Kidney epithelial cell (primary cell): ENCODE results near the gene STXBP1. TPM values are rescaled to one million over a fixed set of nuclear protein-coding genes. Genes with fewer than 3 reads are reported as not detected.

Experiments used
- DNase-seq: peaks from one replicate; pipeline ENCODE4 v3.0.0-alpha.2; 2010; ENCODE audit warnings: low read depth
- H3K27me3 ChIP-seq: 2 replicates; pipeline ENCODE4 v1.6.0; 2011; ENCODE audit warnings: low read length; ENCODE audit not compliant: control insufficient read depth, insufficient read depth
- H3K36me3 ChIP-seq: 2 replicates; pipeline ENCODE4 v1.5.1; 2011; ENCODE audit warnings: low read length; ENCODE audit not compliant: control insufficient read depth, insufficient read depth
- H3K4me3 ChIP-seq: 2 replicates; pipeline ENCODE4 v1.5.1; 2011; ENCODE audit warnings: low read depth, mild to moderate bottlenecking, control low read depth, low read length
- CTCF ChIP-seq: IDR thresholded peaks from 2 replicates; pipeline ENCODE4 v1.5.1; 2011; ENCODE audit warnings: mild to moderate bottlenecking, moderate library complexity, low read length, control low read depth, inconsistent platforms; ENCODE audit not compliant: insufficient read depth, poor library complexity, severe bottlenecking
- total RNA-seq: library from RNA; depleted of rRNA; stranded (reverse); fragments of >200 nt; gene quantifications from 2 replicates; pipeline ENCODE4 v1.2.3, GENCODE V29; 2015

The STXBP1 gene
- total RNA-seq, 1 donor from 2014 or later, result 27.5 TPM

- Histone ChIP-seq H3K36me3 (peaks cover 1% of the 10 kb centered on the region), H3K27me3 (no peaks in the 10 kb centered on the region), H3K4me3 (no peak overlapping the region)
- DNase-seq, result no peak
- no peak for TF ChIP-seq CTCF
Measured at GRCh38 chr9:127683723-127684122, 71.6 kb downstream of the STXBP1 start.

GRCh38 chr9:127684576-127684975, 72.5 kb downstream of the STXBP1 start:
- H3K27me3 ChIP-seq, result no peaks in the 10 kb centered on the region
- TF ChIP-seq CTCF, result no peak
- no peak for DNase-seq
- peaks cover 1% of the 10 kb centered on the region for H3K36me3 ChIP-seq
- H3K4me3 ChIP-seq, result no peak overlapping the region

GRCh38 chr9:127686461-127687393, 74.7 kb downstream of the STXBP1 start:
- no peak for DNase-seq
- Histone ChIP-seq H3K27me3 (no peaks in the 10 kb centered on the region), H3K4me3 (no peak overlapping the region), H3K36me3 (peaks cover 1% of the 10 kb centered on the region)
- TF ChIP-seq CTCF, result no peak

- DNase-seq, result no peak
- H3K36me3 ChIP-seq, result peaks cover 1% of the 10 kb centered on the region
- H3K27me3 ChIP-seq, result no peaks in the 10 kb centered on the region
- no peak for TF ChIP-seq CTCF
- no peak overlapping the region for H3K4me3 ChIP-seq
Measured at GRCh38 chr9:127689329-127690000, 77.4 kb downstream of the STXBP1 start.

- H3K27me3 ChIP-seq, result no peaks in the 10 kb centered on the region
- no peak for TF ChIP-seq CTCF
- no peak overlapping the region for H3K4me3 ChIP-seq
- no peak for DNase-seq
- peaks cover 1% of the 10 kb centered on the region for H3K36me3 ChIP-seq
Measured at GRCh38 chr9:127690735-127691134, 78.7 kb downstream of the STXBP1 start.

- DNase-seq, result no peak
- H3K4me3 ChIP-seq, result no peak overlapping the region
- H3K27me3 ChIP-seq, result no peaks in the 10 kb centered on the region
- no peak for TF ChIP-seq CTCF
- H3K36me3 ChIP-seq, result no peaks in the 10 kb centered on the region
Measured at GRCh38 chr9:127692071-127692470, 80.0 kb downstream of the STXBP1 start.
